CD4-positive, alpha-beta T cell treated with Interleukin-4 for 4 hours (primary cell): ENCODE data around the gene AIRE.
"Not testable (repeated sequence)": the region's sequence is repeated elsewhere in the genome, so short reads cannot be mapped to it uniquely, and the experiment has no call there.

Experiments
- DNase-seq: peaks from one replicate; pipeline ENCODE4 v3.0.0-alpha.2; 2020

AIRE gene

DNA sequence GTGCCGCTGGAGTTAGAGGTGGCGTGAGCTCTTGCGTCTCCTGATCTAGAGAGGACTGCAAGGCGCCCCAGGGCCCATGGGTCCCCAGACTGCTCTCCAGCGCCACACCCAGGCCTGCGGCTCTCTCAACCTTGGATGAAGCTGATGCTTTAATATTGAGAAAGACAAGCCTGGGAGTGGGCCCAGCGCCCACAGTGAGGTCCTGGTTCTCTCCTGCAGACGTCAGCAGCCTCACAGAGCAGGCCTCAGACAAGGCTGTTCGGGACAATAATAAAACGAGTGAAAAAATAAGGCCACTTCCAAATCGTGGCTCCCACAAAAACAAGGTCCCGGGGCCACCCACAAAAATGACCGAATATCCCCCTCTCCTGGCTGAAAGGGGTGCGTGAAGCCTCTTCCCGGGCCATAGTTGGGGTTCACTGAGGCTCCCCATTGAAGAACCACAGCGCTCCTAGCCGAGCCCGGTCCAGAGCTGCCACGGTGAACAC, 18.0 kb upstream of the AIRE start:
- DNase-seq: peak; percentile 24

DNA sequence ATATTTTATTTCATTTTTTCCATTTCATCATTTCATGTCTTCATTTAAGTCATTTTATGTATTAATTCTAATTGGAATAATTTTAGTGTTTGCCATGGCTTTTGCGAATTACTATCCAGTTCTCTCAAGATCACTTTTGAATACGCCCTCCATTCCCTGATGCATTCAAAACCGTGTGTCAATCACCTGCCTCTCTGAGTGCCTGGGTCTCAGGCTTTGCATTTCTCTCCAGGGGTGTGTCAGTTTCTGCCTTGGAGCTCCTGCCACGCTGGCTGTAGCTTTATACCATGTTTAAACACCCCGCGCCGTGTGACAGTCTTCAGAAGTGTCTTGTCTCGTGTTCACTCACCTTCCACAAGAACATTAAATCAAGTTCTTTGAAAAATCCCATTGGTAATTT, 16.6 kb upstream of the AIRE start:
- DNase-seq: no peak

DNA sequence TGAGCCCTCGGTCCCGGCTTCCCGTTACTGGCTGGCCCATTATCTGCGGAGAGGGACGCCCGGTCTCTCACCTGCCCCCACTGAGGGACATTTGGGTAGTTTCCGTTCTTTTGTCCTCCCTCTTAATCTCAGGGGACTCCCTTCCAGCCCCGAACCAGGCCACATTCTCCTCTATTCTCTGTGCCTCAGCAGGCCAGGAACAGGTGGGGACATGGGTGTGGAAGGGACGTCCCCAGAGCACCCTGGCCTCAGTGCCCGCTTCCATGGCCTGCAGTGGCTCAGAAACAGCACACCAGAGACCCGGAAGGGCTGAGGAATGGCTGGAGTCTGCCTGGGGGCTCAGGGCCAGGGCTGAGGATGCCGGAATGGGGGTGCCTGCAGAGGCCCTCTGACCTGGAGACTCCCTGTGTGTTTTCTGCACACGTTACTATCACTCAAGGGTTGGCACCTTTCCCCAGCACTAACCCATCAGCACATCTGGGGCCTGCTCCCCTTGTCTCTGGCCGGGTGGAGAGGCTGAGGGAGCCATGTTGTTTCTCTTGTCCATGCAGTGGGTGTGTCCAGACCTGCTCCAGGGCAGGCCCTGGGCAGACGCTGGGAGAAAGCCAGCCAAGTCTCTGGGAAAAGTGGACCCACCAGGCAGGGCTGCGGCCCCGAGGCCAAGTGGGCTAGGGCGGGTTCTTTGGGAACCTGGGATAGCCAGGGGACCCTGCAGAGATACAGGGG, 14.0 kb upstream of the AIRE start:
- no peak for DNase-seq

DNA sequence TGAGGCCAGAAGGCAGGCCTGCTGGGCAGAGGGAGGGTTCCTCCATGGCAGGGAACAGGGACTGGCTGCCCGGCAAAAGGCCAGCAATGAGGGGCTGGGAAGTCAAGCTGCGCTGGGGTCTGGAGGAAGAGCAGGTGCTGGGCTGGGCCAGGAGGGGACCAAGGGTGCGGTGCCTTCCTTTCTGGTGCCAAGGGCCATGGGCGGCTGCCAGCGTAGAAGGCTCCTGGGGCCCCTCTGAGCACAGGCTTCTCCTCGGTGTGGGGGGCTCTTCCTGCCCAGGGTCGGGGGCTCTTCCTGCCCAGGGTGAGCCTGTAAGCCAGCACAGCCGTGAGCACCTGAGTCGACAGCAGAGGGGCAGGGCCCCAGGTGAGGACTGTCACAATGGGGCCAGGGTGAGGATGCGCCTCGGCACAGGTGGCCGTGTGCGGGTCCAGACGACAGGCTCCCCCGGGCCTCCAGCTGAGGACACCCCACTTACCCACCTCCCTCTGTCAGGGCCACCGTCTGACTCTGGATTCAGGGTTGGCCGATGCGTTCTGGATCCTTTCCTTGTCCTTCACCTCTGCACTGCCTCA, 13.3 kb upstream of the AIRE start:
- DNase-seq: no peak

DNA sequence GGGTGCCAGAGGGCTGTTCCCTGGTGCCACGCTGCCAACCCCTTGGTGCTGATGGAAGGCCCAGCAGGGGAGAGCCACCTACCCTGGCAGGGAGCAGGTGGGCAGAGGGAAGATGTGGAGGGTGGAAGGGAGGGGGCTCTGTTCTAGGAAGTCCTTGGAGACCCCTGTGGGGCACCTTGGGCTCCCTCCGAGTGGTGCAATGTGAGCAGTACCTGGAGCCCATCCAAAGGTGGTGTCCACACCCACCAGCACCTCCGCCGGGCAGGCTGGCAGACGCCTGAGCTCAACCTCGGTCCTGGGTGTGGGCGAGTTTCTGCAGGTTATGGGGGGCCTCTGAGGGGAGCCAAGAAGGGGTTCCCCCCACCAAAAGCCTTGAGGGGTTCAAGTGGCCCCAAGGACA, 12.6 kb upstream of the AIRE start:
- no peak for DNase-seq

DNA sequence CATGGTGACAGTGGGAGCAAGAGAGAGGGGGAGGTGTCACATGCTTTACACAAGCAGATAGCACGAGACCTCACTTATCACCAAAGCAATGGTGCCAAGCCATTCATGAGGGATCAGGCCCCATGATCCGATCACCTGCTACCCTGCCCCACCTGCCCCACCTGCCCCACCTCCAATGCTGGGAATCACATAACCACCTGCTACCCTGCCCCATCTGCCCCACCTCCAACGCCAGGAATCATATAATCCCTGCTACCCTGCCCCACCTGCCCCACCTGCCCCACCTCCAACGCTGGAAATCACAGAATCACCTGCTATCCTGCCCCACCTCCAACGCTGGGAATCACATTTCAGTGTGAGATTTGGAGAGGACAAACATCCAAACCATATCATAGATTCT, 10.6 kb upstream of the AIRE start:
- DNase-seq: no peak

DNA sequence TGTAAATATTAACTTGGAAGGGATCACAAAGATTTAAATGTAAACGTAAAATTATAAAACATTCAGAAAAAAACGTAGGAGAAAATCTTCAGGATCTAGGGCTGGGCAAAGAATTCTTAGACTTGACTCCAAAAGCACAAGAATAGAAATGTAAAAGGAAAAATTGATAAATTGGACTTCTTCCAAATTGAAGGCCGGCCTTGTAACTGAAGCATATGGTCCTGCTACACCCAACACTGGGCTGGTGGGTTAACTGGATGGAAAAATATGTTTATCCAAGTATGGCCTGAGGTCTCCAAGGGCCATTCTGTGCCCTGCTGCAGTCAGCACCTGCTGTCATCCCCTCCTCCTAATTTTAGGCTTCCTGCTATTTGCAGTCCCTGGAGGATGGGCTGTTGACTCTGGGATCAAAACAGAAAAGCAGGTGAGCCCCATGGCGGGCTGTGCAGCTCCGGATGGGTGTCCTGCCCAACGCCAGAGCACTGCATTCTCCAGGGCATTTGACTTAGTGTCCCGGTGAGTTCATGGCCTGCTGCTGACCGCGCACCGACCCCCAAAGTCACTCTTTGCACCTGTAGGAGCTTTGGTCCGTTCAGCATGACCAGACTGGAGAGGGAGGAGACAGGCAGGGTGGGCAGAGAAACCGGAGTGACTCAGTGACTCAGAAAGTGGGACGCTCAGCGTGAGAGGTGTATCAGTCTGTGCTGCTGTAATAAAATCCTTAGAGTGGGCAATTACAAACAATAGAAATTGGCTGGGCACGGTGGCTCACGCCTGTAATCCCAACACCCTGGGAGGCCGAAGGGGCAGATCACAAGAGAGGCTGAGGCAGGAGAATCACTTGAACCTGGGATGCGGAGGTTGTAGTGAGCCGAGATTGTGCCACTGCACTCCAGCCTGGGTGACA, 6.1 kb upstream of the AIRE start:
- no peak for DNase-seq

DNA sequence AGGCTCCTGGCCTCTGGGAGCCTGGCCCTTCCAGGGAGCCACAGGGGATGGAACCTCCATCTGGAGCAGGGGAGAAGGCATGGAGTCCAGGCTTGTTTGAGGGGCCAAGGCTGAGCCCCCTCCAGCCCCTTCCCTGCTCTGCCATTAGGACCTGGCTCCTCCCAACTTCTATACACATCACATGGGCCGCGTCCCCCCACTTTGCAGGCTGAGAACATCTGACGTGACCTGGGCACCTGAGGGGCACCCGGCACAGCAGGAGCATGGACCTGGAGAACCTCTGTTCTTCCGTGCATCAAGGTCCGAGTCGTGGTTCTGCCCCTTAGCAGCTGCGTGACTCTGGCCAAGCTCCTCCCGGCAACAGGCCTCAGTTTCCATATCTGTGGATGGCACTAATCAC, 3.9 kb upstream of the AIRE start:
- DNase-seq: no peak

DNA sequence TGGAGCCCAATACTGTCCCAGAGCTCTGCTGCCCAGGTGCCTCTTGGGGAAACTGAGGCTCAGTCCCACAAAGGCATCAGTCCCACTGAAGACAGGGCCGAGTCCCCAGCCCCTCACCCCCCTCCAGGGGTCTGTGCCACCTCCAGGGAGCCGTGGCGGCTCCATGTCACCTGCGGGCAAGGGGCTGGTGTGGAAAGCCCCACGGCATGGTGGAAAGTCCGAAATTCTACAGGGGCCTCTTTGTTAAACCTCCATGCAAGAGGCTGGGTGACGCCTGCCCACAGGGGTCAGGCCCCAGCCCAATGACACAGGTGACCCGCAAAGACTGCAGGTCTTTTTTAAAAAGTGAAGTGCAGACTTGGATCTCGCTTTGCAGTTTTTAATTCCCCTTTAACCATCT, 3.3 kb upstream of the AIRE start:
- no peak for DNase-seq

DNA sequence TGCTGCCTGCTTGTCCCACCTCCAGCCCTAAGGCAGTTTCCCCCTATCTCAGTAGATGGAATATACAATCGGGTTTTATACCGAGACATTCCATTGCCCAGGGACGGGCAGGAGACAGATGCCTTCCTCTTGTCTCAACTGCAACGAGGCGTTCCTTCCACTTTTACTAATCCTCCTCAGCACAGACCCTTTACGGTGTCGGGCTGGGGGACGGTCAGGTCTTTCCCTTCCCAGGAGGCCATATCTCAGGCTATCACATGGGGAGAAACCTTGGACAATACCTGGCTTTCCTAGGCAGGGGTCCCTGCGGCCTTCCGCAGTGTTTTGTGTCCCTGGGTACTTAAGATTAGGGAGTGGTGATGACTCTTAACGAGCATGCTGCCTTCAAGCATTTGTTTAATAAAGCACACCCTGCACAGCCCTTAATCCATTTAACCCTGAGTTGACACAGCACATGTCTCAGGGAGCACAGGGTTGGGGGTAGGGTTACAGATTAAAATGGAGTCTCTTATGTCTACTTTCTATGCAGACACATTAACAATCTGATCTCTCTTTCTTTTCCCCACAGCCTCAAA, 2.4 kb upstream of the AIRE start:
- DNase-seq: not testable (repeated sequence)

DNA sequence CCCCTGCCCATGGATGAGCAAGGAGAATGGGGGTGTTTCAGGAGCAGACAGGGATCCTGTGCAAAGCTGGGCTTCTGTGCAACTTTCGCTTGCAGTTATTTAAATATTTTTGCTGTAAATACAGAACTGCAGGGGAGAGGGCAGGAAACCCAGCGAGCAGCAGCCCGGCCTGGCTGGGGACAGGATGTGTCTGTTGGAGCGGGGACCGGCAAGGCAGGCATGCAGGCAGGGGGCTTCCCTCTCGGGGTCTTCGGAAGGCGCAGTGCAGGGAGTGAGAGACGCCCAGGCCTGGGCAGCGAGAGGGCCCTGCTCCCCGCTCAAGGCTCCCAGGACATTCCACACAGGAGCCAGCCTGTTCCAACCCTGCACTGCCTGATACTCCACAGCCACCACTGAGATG, 1.7 kb upstream of the AIRE start:
- DNase-seq: no peak

DNA sequence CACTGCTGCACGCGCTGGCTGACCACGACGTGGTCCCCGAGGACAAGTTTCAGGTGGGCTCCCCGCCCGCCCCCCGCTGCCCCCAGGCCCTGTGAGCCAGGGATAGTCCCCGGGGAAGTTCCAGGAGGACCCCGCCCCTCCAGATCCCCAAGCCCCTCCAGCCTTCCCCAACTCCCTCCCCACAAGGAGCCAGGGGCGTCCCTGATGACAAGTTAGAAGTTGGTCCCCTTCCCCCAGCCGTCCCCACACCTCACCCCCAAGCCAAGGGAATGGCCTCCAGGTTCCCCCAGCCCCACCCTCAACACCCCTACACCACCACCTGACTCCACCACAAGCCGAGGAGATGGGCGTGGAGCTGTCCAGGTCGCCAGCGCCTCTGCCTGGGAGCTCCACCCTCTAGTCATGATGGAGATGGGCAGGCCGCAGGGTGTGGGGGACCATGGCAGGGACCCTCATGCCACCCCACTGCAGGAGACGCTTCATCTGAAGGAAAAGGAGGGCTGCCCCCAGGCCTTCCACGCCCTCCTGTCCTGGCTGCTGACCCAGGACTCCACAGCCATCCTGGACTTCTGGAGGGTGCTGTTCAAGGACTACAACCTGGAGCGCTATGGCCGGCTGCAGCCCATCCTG, 525 bp downstream of the AIRE start:
- no peak for DNase-seq

DNA sequence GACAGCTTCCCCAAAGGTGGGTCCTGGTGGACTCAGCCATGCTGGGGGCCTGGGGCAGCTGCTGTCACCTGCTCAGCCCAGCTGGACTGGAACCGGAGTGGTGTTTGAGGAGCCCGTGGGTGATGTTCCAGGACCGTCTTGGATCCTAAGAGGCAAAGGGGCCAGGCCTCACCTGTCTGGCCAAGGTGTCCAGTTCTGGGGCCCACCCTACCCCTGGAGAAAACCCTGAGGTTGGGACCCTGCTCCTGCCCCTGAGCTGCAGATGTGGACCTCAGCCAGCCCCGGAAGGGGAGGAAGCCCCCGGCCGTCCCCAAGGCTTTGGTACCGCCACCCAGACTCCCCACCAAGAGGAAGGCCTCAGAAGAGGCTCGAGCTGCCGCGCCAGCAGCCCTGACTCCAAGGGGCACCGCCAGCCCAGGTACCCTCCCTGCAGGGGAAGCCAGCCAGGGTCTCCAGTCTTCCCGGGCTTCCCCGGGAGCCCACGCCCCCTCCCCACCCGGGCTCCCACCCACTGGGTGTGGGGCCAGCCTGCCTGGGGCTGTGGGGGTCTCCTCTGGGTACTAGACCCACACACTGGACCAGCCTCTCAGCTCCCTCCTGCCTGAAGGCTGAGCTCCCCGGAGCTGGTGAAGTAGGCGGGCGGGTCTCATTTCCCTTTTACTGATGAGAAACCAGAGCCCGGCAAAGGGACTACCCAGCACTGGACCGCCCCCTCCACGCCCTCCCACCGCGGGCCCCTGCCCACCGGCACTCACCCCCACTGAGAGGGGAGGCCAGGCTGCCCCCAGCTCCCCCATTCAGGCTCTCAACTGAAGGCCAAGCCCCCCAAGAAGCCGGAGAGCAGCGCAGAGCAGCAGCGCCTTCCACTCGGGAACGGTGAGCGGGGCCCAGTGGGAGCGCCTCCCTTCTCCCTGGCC, 1.3 kb downstream of the AIRE start:
- no peak for DNase-seq

DNA sequence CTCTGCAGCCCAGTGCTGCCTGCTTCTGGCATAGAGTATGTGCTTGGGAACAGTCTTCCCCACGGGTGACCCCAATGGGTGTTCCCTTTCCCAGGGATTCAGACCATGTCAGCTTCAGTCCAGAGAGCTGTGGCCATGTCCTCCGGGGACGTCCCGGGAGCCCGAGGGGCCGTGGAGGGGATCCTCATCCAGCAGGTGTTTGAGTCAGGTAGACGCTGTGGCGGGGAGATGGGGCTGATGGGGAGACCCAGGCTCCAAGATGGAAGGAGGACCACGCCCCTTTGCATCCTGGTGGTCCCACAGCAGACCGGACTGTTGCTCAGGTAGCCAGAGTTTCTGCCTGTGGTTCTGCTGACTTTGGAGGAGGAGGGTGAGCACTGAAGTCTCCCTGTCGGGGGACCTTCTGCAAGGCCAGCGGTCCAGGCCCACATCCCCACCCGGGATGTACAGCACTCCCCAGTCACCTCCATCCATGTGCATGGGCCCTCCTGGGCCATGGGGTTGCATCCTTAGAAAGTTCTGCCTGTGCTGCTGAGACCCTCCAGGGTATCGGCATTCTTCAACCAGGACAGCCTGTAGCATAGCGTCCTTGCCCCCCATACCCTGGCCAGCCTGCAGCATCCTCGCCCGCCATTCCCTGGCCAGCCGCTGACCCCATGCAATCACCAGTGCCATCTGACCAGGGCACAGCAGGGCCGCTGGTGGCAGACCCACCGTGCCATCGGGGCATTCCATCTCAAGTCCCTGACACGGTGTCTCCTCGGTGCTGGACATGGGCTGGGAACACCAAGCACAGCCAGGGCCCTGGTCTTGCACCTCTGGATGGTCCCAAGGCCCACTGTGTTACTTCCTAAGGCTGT, 2.8 kb downstream of the AIRE start:
- no peak for DNase-seq

DNA sequence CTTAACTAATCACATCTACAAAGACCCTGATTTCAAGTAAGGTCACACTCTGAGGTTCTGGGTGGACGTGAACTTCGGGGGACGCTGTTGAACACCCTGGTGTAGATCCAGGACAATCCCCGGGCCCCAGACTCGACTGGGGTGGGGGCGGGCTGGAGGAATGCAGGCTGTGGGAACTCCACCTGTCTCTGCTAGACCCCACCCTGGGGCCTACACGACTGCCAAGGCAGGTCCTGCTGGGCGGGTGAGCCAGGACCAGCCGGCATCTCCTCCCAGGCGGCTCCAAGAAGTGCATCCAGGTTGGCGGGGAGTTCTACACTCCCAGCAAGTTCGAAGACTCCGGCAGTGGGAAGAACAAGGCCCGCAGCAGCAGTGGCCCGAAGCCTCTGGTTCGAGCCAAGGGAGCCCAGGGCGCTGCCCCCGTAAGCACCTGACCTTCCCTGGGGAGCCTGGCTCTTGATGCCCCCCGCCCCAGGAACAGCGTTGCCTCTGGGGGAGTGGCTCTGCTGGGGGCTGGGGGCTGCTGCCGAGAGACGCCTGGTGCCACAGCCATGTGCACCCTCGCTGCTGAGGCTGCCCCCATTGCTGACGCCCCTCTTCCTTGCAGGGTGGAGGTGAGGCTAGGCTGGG, 3.8 kb downstream of the AIRE start:
- DNase-seq: no peak

DNA sequence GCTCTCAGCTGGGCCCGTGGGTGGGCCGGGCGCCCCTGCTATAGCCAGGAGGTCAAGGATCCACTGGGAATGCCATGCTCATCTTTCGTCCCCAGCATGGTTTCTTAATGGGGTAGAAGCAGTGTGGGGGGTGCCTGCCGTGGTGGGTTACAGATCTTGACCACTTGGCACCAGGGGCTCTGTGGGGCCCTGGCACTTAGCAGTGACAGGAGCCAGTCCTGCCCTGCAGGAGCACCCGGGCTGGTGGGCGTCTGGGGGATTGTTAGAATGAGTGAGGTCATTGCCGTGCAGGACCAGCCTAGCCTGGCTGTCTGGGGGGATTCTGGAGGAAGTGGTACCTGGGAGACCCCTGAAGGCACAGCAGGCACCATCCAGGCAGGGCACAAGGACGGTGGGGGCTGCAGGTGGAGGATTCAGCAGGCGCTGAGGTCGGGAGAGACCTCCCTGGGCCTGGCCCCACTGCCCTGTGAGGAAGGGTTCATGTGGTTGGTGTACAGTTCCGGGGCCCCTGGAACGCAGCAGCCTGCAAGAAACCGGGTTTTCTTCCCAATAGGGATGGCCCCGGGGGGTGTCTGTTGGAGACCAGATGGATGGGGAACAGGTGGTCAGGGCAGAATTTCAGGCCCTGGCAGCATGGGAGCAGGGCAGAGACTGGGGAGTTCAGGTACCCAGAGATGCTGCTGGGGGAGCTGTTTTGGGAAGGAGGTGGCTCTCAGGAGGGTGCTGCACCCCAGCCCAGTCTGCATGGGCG, 4.8 kb downstream of the AIRE start:
- no peak for DNase-seq

DNA sequence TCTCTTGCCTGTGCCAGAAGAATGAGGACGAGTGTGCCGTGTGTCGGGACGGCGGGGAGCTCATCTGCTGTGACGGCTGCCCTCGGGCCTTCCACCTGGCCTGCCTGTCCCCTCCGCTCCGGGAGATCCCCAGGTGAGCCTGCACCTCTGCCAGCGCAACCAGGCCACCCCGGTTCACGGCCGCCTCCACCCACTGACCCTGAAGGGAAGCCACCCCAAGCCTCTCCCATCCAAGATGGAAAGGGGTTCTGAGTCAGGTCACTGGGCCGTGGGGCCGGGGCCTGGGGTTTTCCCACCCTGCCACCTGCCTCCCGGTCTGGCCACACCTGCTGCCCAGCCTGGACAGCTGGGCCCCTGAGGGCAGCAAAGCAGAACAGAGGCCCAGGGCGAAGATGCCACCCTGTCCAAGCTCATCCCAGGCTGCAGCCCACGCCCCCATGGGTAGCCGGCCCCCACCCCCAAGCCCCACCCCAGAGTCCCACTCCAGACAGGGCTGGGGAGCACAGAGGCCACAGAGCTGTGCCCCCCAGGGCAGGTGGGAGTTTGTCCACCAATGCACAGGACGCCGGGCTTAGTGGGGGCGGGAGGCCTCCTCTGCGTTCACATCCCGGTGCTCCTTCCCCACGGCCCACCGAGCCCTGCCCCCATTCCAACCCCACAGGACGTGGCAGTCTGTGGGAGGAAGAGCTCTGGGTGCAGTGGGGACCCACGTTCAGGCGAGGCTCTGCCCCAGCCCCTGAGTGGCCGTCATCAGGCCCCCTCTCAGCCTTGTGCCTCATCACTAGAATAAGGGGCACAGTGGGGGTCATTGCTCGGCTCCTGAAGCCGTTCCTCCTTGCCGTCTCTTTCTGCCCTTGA, 5.6 kb downstream of the AIRE start:
- DNase-seq: no peak
